Ascending aorta (tissue), 2 donors: ENCODE results near the gene CACNG1. TPM values are rescaled to one million over a fixed set of nuclear protein-coding genes. Genes with fewer than 3 reads are reported as not detected.

ENCODE experiments used
- DNase-seq, 2 donors: peaks; one replicate each; pipeline ENCODE4 v3.0.0-alpha.2; 2019; ENCODE audit warnings: low spot score in 2 of 2
- H3K27ac ChIP-seq, 2 donors: fragments of 200-600 bp; sonication (generic); one replicate each; pipeline ENCODE4 v1.5.1; 2016 to 2017; ENCODE audit warnings: mild to moderate bottlenecking in 1 of 2
- H3K27me3 ChIP-seq: fragments of 200-600 bp; sonication (generic); one replicate; pipeline ENCODE4 v1.5.1; 2017
- H3K36me3 ChIP-seq, 2 donors: fragments of 200-600 bp; sonication (generic); one replicate each; pipeline ENCODE4 v1.5.1; 2016
- H3K4me1 ChIP-seq, 2 donors: fragments of 200-600 bp; sonication (generic); one replicate each; pipeline ENCODE4 v1.5.1; 2016 to 2017; ENCODE audit warnings: mild to moderate bottlenecking in 1 of 2
- H3K4me3 ChIP-seq, 2 donors: fragments of 200-600 bp; sonication (generic); one replicate each; pipeline ENCODE4 v1.5.1; 2016 to 2017; ENCODE audit warnings: mild to moderate bottlenecking in 1 of 2
- H3K9me3 ChIP-seq, 2 donors: fragments of 200-600 bp; sonication (generic); one replicate each; pipeline ENCODE4 v1.5.1; 2016
- intact Hi-C: fragments of 100-400 bp; cut with DNase I; formaldehyde crosslinking; loops from one replicate; pipeline ENCODE4 v1.15.1; 2023
- total RNA-seq: library from RNA; depleted of rRNA; stranded (reverse); fragments of >200 nt; gene quantifications from one replicate; pipeline ENCODE4 v1.1.0, GENCODE V29; 2016
- TF ChIP-seq, protein P1 (sequence below), 3 experiments: fragments of 200-600 bp in 2 of 3; fragments of 450-650 bp in 1 of 3; sonication (generic) in 2 of 3; IDR thresholded peaks; one replicate each; pipeline ENCODE4 v1.5.1; 2016 to 2019; ENCODE audit warnings: antibody characterized with exemption in 3 of 3, mild to moderate bottlenecking in 1 of 3, moderate library complexity in 1 of 3

CACNG1 gene
- total RNA-seq, 1 donor from 2014 or later = not detected

GRCh38 chr17:67041941-67042899 lies 2.1 kb upstream of the CACNG1 start:
- Histone ChIP-seq H3K27ac (no peak overlapping the region), H3K9me3 (no peaks in the 10 kb centered on the region), H3K36me3 (no peaks in the 10 kb centered on the region), H3K27me3 (no peaks in the 10 kb centered on the region), H3K4me3 (no peak overlapping the region), H3K4me1 (no peaks in the 10 kb centered on the region)
- no peak for DNase-seq
- TF ChIP-seq, protein P1, sequence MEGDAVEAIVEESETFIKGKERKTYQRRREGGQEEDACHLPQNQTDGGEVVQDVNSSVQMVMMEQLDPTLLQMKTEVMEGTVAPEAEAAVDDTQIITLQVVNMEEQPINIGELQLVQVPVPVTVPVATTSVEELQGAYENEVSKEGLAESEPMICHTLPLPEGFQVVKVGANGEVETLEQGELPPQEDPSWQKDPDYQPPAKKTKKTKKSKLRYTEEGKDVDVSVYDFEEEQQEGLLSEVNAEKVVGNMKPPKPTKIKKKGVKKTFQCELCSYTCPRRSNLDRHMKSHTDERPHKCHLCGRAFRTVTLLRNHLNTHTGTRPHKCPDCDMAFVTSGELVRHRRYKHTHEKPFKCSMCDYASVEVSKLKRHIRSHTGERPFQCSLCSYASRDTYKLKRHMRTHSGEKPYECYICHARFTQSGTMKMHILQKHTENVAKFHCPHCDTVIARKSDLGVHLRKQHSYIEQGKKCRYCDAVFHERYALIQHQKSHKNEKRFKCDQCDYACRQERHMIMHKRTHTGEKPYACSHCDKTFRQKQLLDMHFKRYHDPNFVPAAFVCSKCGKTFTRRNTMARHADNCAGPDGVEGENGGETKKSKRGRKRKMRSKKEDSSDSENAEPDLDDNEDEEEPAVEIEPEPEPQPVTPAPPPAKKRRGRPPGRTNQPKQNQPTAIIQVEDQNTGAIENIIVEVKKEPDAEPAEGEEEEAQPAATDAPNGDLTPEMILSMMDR (IDR thresholded peaks at IDR 0.05) = no peak
- intact Hi-C loops = no loop called here

GRCh38 chr17:67043283-67043682 lies 1.1 kb upstream of the CACNG1 start:
- Histone ChIP-seq H3K4me1 (no peaks in the 10 kb centered on the region), H3K27ac (no peak overlapping the region), H3K27me3 (no peaks in the 10 kb centered on the region), H3K9me3 (peaks cover 0 to 7% of the 10 kb centered on the region in 2 donors), H3K4me3 (no peak overlapping the region), H3K36me3 (no peaks in the 10 kb centered on the region)
- no peak for DNase-seq
- intact Hi-C loops = no loop called here
- TF ChIP-seq, protein P1 (IDR thresholded peaks at IDR 0.05) = no peak

DNA sequence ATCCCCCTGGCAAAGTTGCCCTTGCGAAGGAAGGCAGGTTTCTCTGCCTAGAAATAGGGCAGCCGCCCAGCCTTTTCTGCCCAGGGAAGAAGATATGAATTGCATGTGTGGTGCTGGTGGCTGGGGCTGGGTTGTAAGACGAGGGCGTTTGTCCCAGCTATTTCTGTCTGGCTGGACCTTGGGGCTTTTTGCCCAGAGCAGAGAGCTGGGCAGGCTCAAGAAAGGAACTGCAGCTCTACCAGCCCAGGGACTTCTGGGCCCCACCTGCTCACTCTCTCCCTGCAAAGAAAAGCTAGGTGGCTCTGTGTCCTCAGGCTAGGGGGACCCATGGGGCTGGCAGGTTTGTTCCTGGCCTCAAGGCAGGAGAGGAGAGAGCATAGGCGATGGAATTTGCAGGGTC lies 586 bp downstream of the CACNG1 start:
- TF ChIP-seq, protein P1 (IDR thresholded peaks at IDR 0.05) = no peak

DNA sequence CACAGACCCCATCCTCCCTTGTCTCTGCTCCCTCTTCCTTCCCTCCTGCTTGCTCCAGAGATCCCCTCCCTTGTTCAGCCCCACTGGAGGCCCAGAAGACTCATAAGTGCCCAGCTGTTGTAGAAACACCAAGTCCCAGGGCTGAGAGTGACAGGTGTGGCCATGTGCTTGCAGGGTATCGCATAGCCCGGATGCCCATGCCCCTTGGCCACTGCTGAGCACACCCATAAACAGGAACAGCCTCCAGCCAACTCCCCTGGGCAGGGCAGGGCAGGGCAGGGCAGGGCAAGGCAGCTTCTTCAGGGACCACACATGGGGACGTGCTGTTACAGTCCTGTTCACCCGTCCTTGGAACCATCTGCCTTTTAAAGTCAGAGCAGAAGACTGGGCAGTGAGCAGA lies 2.0 kb downstream of the CACNG1 start:
- H3K4me3 ChIP-seq = no peak overlapping the region
- peaks cover 9 to 20% of the 10 kb centered on the region in 2 donors for H3K9me3 ChIP-seq
- intact Hi-C loops = no loop called here
- DNase-seq = no peak
- H3K27ac ChIP-seq = no peak overlapping the region
- no peaks in the 10 kb centered on the region for H3K27me3 ChIP-seq
- no peaks in the 10 kb centered on the region for H3K36me3 ChIP-seq
- TF ChIP-seq, protein P1 (IDR thresholded peaks at IDR 0.05) = no peak
- no peaks in the 10 kb centered on the region for H3K4me1 ChIP-seq

More for the DNA sequence above, 586 bp downstream of the CACNG1 start:
- no peak overlapping the region for H3K27ac ChIP-seq
- no peaks in the 10 kb centered on the region for H3K4me1 ChIP-seq
- H3K27me3 ChIP-seq = no peaks in the 10 kb centered on the region
- intact Hi-C loops = no loop called here
- H3K9me3 ChIP-seq = peaks cover 9 to 20% of the 10 kb centered on the region in 2 donors
- H3K36me3 ChIP-seq = no peaks in the 10 kb centered on the region
- H3K4me3 ChIP-seq = no peak overlapping the region
- DNase-seq = no peak

DNA sequence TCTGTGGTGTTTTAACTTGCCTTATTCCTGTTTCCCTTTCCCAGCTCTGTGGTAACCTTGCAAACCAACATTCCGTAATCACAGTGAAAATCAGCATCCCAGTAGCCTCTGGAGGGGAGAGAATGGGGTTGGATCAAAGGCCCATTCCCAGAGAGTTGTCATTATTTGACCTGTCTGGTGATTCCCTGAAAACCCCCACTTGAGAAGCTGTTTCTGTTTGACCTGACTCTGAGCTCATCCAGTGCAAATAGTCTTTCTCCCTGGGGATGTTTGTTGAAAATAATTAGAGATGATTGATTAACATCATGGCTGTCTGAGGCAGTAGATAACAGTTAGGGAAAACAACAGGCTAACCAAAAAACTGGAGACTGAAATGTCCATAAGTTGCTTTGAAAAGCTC lies 3.0 kb downstream of the CACNG1 start:
- intact Hi-C loops = no loop called here

More for the DNA sequence above, 3.0 kb downstream of the CACNG1 start:
- H3K9me3 ChIP-seq = peaks cover 9 to 20% of the 10 kb centered on the region in 2 donors
- DNase-seq = no peak
- TF ChIP-seq, protein P1 (IDR thresholded peaks at IDR 0.05) = no peak
- H3K27ac ChIP-seq = no peak overlapping the region
- H3K4me3 ChIP-seq = no peak overlapping the region
- H3K27me3 ChIP-seq = no peaks in the 10 kb centered on the region
- no peaks in the 10 kb centered on the region for H3K4me1 ChIP-seq
- H3K36me3 ChIP-seq = no peaks in the 10 kb centered on the region
